Stimulated activated CD8-positive, alpha-beta memory T cell treated with anti-CD3 and anti-CD28 coated beads, Interleukin-15, amount 100 ng/mL, for 1 hour (primary cell): Measurements from ENCODE around the gene WFDC2.

Experiments used
- DNase-seq: peaks from one replicate; pipeline ENCODE4 v3.0.0-alpha.2; 2020; ENCODE audit warnings: low read depth

Gene WFDC2

DNA sequence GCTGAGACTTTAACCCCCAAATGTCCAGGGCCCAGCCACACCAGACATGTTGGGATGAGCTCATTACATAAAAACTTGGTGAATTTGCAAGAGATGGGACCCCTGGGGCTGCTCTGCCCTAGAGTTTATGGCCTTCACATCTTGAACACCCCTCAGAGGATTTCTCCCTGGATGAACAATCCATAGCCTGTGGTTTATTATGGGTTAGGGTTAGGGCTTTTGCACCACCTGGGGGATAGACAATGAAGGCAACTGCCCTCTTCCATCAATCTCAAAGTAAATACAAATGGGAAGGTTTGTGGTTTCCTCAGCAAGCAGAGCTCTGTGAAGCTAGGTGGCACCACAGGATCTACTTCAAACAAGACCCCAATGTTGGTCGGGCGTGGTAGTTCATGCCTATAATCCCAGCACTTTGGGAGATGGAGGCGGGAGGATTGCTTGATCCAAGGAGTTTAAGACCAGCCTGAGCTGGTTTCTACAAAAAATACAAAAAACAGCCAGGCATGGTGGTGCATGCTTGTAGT, 28.5 kb downstream of the WFDC2 start:
- DNase-seq: no peak

DNA sequence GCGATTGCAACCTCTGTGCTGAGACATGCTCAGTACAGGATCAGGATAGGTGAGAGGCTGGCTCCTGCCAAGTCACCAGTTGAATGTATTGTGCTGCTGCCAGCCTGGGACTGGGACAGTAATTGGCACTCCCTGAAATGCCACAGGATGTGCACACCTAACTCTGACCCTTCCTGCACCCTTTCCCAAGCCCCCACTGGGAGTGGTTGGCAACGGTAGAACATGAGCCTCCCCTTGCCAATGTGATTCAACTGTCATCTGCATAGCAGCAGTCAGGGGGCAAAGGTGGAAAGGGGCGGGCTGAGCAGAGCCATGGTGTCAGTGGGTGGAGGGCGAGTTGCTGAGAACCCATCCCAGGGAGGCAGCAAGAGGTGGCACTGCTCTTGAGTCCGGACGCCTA, 30.5 kb downstream of the WFDC2 start:
- no peak for DNase-seq

DNA sequence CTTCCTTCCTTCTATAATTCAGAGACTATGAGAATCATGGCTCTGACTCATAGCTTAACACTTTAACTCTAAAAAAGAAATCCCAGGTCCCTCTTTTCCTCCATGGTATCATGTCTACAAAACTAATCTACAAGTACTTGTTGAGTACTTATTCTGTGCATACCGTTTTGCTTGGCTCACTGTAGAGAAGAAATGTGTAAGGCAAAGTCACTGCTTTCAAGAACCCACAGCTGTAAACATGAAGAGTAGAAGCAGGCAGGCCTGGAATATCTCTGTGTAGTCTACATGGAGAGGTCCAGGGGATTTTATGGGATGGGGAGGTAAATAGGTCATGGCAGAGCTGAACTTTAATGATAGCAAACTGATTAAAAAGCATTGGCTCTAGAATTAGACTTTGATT, 32.0 kb downstream of the WFDC2 start:
- no peak for DNase-seq

DNA sequence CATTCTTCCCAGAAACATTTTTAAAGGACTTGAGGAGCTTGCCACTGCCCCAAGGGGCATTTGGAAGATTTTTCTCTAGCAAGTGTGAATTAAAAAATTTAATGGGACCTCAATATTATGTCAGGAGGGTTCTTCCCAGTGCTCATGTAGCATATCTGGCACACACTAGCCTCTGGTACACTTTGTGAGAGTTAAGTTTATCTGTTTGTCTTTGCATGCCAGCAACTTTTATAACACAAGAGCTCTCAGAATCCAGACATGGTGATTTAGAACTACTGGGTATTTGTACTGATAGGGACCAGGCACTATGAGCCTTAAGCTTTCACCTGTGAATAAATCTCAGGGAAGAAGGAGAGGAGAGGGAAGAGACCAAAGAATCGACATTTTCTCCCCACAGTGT, 33.0 kb downstream of the WFDC2 start:
- DNase-seq: no peak

DNA sequence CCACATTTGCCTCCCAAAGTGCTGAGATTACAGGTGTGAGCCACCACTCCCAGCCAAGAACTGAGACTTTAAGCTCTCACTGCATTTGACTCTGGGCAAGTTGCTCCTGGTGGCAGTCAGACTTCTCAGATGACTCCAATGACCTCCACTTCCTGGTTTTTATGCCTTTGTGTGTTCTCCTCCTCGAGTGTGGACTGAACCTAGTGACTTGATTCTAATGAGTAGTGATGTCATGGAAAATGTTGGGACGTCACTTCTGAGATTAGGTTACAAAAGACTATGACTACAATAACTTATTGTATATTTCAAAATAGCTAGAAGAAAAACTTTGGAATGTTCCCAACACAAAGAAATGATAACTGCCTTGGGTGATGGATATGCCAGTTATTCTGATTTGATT, 33.9 kb downstream of the WFDC2 start:
- DNase-seq: no peak

DNA sequence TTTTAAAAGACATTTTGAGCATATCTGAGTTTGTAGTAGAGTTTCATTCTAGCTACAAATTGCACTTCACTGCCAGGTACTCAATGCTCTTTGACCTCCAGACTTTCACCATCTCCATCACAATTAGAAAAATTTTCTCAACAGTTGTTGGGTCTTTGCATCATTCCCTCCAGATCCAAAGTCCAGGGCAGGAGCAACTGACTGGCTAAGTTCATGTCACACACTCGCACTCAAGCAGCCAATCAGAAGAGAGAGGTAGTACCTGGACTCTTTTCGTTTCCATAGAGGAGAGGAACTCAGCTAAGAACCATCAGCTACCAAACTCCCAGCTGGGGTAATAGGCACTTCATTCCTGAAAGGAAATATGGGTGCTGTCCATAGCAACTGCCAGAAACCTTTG, 36.8 kb downstream of the WFDC2 start:
- DNase-seq: no peak

DNA sequence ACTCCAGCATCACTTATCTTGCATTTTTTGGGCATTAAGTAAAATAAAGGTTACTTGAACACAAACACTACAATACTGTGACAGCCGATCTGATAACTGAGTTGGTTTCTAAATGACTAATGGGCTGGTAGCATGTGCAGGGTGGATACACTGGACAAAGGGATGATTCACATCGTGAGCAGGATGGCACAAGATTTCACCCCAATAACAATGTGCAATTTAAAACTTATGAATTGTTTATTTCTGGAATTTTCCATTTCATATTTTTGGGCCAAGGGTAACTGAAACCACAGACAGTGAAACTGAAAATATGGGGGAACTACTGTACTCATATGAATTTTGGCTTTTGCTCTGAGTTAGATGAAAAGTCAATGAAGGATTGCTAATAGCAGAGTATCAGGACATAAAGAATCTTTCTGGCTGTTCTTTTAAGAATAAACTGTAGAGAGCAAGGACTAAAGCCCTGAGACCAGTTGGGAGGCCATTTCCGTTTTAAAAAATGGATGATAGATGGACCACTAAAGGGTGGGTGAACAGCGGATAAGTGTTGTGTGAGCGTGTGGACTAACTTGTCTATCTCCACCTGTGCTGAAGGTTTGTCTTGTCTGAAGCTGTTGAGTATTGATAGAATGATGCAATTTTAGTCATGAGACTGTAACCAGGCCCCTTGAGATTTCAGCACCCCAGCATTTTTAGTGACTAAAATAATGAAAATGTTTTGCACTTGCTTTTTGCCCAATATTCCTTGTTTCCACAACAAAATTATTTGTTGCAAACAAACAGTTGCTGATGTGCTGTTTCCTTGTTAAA, 37.7 kb downstream of the WFDC2 start:
- DNase-seq: no peak

DNA sequence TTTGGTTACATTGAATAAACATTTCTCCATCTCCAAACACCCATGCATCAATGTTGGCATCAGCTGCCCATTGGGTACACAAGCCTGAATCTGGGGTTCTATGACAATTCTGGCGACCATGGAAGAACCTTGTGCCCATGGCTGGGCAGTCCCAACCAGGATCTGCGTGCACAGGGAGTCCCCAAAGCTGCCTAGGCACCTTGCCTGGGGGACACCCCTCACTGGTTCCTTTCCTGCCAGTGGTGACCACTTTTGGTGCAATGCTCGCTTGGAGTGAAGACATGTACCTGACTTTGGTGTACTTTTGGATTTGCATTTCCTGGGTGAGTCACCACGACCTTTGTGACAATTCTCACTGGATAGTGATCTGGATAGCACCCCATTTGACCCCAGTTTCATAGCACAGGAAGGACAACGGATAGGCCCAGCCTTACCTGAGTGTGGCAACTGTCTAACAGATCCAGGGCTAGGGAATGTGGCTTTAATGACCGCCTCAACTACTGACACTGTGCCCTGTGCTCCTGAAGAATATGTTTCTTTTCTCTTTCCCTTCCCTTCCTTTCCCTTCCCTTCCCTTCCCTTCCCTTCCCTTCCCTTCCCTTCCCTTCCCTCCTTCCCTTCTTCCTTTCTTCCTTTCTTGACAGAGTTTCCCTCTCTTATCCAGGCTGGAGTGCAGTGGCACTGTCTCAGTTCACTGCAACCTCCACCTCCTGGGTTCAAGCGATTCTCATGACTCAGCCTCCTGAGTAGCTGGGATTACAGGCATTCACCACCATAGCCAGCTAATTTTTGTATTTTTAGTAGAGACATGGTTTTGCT, 38.7 kb downstream of the WFDC2 start:
- no peak for DNase-seq

DNA sequence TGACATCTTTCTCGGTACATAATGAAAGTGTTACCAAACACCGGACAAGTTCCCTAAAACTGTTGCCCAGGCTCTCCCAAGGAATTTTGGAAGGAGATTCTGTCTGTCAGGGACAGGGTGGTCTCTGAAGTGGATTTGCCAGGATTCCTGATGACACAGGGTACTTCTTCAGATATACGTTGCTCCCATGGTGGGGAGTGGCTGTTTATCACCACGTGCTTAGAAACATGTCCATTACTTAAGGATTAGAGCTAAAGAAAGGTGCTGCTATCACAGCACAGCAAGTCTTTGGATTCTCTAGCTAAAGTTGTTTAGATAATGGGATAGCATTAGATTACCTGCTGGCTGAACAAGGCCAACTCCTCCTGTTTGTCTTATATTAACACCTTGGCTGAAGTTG, 39.5 kb downstream of the WFDC2 start:
- no peak for DNase-seq

DNA sequence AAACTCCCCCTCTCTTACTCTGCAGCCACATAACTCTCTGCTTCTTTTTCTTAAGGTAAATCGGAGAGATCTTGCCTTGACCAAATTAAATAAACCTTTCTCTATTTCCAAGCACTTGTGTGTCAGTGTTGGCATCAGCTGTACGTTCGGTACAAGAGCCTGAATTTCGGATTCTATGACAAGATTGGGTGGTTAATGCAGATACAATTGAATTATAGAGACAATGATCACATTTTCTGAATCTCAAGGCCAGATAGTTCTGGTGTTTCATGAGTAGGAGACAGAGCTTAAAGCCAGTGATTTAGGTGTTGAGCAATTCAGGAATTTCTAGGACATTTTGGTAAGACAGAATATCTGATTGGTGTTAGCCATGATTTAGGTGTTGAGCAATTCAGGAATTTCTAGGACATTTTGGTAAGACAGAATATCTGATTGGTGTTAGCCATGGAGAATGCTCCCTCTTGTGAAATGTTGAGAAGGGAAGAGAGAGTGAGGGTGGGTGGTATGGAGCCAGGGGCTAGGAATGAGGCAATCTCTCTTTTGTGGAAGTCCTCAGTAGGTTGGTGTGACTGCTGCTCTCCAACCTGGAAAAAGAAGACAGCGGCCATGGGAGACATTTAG, 40.8 kb downstream of the WFDC2 start:
- no peak for DNase-seq

DNA sequence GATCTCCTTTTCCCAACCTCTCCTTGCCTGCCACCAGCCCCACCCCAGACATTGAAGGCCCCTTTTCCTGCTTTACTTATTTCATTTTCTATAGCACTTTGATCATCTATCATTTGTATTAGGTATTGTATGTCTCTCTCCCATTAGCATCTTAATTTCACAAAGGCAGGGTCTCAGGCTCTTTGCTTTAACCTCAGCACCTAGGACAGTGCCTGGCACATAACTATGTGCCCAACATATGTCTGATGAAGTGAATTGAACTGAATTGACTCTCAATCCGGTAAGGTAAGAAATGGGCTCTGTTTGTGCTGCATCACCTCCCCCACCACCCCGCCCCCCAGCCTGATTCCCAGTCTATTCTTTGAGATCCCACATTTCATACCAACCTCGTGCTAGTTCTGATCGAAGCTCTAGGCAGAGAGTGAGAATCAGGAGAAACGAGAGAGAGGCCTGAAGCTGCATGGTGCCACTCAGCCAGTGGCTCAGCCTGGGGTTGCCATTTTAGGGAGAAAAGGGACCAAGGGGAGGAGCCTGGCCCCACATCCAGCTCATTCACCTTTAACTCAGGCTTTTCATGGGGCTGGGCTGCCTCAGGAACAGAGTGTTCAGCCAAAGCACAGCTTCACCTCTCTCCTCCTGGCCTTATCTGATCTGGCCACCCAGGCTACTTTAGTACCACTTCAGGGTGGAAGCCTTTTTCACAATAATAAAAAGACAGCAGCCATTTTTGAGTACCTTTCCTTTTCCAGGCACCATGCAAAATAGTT, 45.8 kb downstream of the WFDC2 start, which contains the start of gene SPINT3:
SPINT3 (minus strand) TSS at position 476 of the 767 bp plus-strand sequence; CDS start at position 462, 14 bp downstream.
- no peak for DNase-seq

DNA sequence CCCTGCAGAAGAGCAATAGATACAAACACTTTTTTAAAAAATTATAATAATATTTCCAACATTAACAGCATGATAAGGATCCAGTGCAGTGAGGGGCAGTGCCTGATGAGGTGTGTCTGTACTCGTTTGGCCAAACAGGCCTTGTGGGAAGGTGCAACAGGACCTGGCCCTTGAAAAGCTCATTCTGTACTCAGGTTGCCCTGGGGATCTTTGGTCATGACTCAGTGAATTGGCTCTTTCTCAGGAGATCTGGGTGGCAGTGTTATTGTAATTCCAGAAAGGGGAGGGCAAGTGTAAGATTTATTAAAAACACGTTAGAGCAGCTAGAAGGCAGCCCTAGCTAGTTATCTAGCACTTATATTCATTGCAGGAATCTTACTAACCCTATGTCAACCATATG, 48.7 kb downstream of the WFDC2 start:
- DNase-seq: no peak

DNA sequence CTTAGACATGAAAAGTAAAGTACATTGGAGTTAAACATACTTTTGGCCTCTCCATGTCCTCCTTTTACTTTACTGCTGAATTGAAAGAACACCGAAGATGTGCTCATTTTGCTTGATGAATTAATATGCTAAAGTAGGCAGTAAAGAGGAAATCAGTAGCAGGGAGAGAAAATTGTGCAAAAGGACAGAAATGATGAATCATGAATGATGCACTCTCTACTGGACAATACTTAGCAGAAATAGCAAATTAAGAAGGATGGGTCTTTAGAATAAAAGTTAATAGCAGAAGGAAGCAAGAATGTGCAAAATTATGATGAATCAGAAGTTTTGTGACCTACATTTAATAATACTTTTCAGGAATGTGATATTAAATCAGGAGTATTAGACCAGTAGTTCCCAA, 54.3 kb downstream of the WFDC2 start:
- no peak for DNase-seq

DNA sequence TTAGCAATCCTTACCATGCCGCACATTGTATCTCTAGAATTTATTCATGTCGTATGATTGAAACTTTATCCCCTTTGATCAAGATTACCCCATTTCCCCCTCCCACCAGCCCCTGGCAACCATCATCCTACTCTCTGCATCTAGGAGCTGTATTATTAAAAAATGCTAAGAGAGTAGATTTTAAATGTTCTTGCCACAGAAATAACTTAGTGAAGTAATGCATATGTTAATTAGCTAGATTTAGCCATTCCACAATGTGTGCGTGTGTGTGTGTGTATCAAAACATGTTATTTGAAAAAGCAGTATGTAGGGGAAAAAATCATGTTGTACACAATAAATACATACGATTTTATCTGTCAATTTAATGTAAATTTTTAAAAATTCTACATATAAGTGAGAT, 57.7 kb downstream of the WFDC2 start:
- DNase-seq: no peak
